Measurements from ENCODE around the gene SIGLEC7. TPM values are rescaled to one million over a fixed set of nuclear protein-coding genes. Genes with fewer than 3 reads are reported as not detected.

The SIGLEC7 gene
- total RNA-seq, 1 donor from 2014 or later: not detected

DNA sequence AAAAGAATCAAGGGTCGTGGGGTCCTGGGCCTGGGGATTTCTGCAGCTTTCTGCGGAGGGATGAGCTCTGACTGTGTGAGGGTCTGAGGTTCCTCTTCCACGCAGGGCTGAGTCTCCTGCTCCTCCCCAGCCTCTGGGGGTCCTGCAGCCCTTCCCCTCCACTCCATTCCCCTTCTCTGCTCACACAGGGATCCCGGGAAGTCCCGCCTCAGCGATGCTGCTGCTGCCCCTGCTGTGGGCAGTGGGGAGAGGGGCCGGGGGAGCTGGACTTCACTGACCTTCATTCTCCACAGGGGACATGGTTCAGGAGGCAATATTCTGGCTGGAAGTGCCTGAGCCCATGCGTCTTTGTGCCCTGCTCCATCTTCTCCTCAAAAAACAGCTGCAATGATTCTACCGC is 56.5 kb downstream of the SIGLEC7 start:
- TF ChIP-seq, protein P1, sequence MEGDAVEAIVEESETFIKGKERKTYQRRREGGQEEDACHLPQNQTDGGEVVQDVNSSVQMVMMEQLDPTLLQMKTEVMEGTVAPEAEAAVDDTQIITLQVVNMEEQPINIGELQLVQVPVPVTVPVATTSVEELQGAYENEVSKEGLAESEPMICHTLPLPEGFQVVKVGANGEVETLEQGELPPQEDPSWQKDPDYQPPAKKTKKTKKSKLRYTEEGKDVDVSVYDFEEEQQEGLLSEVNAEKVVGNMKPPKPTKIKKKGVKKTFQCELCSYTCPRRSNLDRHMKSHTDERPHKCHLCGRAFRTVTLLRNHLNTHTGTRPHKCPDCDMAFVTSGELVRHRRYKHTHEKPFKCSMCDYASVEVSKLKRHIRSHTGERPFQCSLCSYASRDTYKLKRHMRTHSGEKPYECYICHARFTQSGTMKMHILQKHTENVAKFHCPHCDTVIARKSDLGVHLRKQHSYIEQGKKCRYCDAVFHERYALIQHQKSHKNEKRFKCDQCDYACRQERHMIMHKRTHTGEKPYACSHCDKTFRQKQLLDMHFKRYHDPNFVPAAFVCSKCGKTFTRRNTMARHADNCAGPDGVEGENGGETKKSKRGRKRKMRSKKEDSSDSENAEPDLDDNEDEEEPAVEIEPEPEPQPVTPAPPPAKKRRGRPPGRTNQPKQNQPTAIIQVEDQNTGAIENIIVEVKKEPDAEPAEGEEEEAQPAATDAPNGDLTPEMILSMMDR (IDR thresholded peaks at IDR 0.05; ENCODE audit: insufficient read depth, low read length, poor library complexity, severe bottlenecking): no peak
- H3K27me3 ChIP-seq (ENCODE audit: control insufficient read depth, insufficient read depth, low read length): no peaks in the 10 kb centered on the region

DNA sequence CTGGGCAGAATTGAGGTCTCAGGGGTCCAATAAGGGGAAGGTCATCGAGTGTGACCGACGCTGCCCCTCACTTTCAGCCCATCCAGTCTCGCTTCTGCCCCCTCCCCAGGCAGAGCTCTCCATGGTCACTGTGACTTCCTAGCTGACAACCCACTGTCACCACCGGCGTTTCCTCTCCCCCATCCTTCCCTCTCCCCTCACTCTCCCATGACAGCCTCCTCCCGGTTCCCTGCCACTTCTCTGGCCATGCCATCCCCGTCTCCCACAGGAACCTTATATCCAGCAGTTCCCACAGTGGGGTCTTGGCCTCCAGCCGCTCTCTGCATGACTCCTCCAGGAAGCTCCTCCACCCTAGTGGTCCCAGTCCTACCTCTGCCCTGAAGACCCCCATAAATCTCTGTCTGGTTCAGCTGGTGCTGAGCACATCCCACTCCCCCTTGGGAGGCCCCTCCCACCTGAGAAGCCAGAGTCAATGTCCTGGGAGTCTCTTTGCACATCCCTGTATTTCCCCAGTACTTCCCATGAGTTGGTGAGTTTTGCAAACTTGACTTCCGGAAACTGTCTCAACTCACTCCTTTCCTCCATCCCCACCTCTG is 58.1 kb downstream of the SIGLEC7 start:
- no peak for DNase-seq (ENCODE audit: low read depth)
- no peaks in the 10 kb centered on the region for H3K36me3 ChIP-seq (ENCODE audit: control insufficient read depth, insufficient read depth, low read length)
- H3K4me3 ChIP-seq (ENCODE audit: low read depth, low read length): no peak overlapping the region
- TF ChIP-seq, protein P1 (IDR thresholded peaks at IDR 0.05; ENCODE audit: insufficient read depth, low read length, poor library complexity, severe bottlenecking): no peak
- no peaks in the 10 kb centered on the region for H3K27me3 ChIP-seq (ENCODE audit: control insufficient read depth, insufficient read depth, low read length)

More for the DNA sequence above, 56.5 kb downstream of the SIGLEC7 start:
- Histone ChIP-seq H3K36me3 (ENCODE audit: control insufficient read depth, insufficient read depth, low read length) (no peaks in the 10 kb centered on the region), H3K4me3 (ENCODE audit: low read depth, low read length) (no peak overlapping the region)
- no peak for DNase-seq (ENCODE audit: low read depth)

DNA sequence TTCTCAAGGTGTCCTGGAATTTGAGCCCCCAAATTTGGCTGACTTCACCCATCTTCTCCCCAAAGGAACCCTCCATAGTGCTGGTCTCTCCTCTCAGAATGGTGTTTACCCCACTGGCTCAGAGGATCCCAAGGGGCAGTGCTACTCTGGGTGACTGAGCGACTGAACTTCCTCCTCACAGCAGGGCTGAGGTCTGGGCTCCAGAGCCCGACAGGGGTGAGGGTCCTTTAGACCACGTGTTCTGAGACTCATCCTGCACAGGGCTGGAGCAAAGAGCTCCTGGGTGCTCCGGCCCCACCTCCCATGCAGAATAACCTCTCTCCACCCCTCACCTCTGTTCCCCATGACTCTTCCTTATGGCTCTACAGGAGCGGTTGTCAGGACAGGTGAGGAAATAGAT is 59.6 kb downstream of the SIGLEC7 start:
- H3K4me3 ChIP-seq (ENCODE audit: low read depth, low read length): no peak overlapping the region
- TF ChIP-seq, protein P1 (IDR thresholded peaks at IDR 0.05; ENCODE audit: insufficient read depth, low read length, poor library complexity, severe bottlenecking): no peak
- no peaks in the 10 kb centered on the region for H3K36me3 ChIP-seq (ENCODE audit: control insufficient read depth, insufficient read depth, low read length)
- H3K27me3 ChIP-seq (ENCODE audit: control insufficient read depth, insufficient read depth, low read length): no peaks in the 10 kb centered on the region
- no peak for DNase-seq (ENCODE audit: low read depth)

Other genes with a start within 250 kb of the SIGLEC7 start
- not detected in 2 replicates for gene KLK4, start 230.9 kb upstream of the SIGLEC7 start, total RNA-seq
- gene KLK5, start 189.3 kb upstream of the SIGLEC7 start, total RNA-seq: 10.8 and 11.3 TPM in 2 replicates
- gene KLK6, start 172.7 kb upstream of the SIGLEC7 start, total RNA-seq: 33.5 and 39.9 TPM in 2 replicates
- 18.7 and 18.8 TPM in 2 replicates for gene KLK7, start 158.4 kb upstream of the SIGLEC7 start, total RNA-seq
- 3.1 and 7.1 TPM in 2 replicates for gene KLK8, start 140.7 kb upstream of the SIGLEC7 start, total RNA-seq
- gene KLK10, start 122.6 kb upstream of the SIGLEC7 start, total RNA-seq: 6.7 and 9.0 TPM in 2 replicates
- not detected in 2 replicates for gene KLK11, start 115.7 kb upstream of the SIGLEC7 start, total RNA-seq
- not detected in 2 replicates for gene KLK12, start 107.3 kb upstream of the SIGLEC7 start, total RNA-seq
- 0.08 and 0.21 TPM in 2 replicates for gene KLK13, start 77.2 kb upstream of the SIGLEC7 start, total RNA-seq
- not detected in 2 replicates for gene KLK14, start 59.4 kb upstream of the SIGLEC7 start, total RNA-seq
- gene CTU1, start 33.9 kb upstream of the SIGLEC7 start, total RNA-seq: 19.1 and 23.6 TPM in 2 replicates
- gene SIGLEC9, start 17.4 kb upstream of the SIGLEC7 start, total RNA-seq: 0.13 and 0.14 TPM in 2 replicates
- not detected in 2 replicates for gene CD33, start 82.8 kb downstream of the SIGLEC7 start, total RNA-seq
- 0.79 TPM in 1 of 2 replicates, not detected in the other for gene SIGLECL1, start 108.8 kb downstream of the SIGLEC7 start, total RNA-seq
- gene IGLON5, start 169.3 kb downstream of the SIGLEC7 start, total RNA-seq: 0.04 and 0.07 TPM in 2 replicates
- 1.1 and 1.5 TPM in 2 replicates for gene VSIG10L, start 199.8 kb downstream of the SIGLEC7 start, total RNA-seq
- gene ETFB, start 224.1 kb downstream of the SIGLEC7 start, total RNA-seq: 29.8 and 36.9 TPM in 2 replicates
- not detected in 2 replicates for gene CLDND2, start 226.7 kb downstream of the SIGLEC7 start, total RNA-seq
- gene NKG7, start 230.4 kb downstream of the SIGLEC7 start, total RNA-seq: not detected in 2 replicates
- gene LIM2, start 245.7 kb downstream of the SIGLEC7 start, total RNA-seq: not detected in 2 replicates
- not detected in 2 replicates for gene C19orf84, start 248.3 kb downstream of the SIGLEC7 start, total RNA-seq